Left forelimb (tissue), 1 donor: ENCODE results near the gene NINL.

Source experiments
- DNase-seq: peaks from one replicate; pipeline ENCODE4 v3.0.0-alpha.2; 2018; ENCODE audit warnings: low spot score

NINL gene

GRCh38 chr20:25407311-25408169, 177.8 kb downstream of the NINL start, which contains the start of gene GINS1:
Gene GINS1, plus strand, starts transcription at chr20:25407673. Its CDS starts 148 bp downstream, at chr20:25407821.
- DNase-seq: peak; percentile 94
